ENCODE results near the gene TMEM232.

GRCh38 chr5:110687485-110687884 lies 39.0 kb downstream of the TMEM232 start:
- TF ChIP-seq CTCF (IDR thresholded peaks at IDR 0.05): no peak
- TF ChIP-seq POLR2A (IDR thresholded peaks at IDR 0.05): no peak
